HG02885 (cell line): ENCODE data around the gene SHLD2.
"Not testable (repeated sequence)": the region's sequence is repeated elsewhere in the genome, so short reads cannot be mapped to it uniquely, and the experiment has no call there.

Experiments used
- ATAC-seq: cut with Tn5 transposase; IDR thresholded peaks from one replicate; pipeline ENCODE4 v1.9.1; 2021; ENCODE audit warnings: mild to moderate bottlenecking; ENCODE audit not compliant: unreplicated experiment, poor library complexity

SHLD2 gene

GRCh38 chr10:87133936-87134335 lies 38.9 kb downstream of the SHLD2 start:
- ATAC-seq: not testable (repeated sequence)

GRCh38 chr10:87134440-87134839 lies 39.4 kb downstream of the SHLD2 start:
- ATAC-seq: not testable (repeated sequence)

- not testable (repeated sequence) for ATAC-seq
These were observed 42.5 kb downstream of the SHLD2 start for GRCh38 chr10:87137478-87137877.

GRCh38 chr10:87142230-87143108 lies 47.5 kb downstream of the SHLD2 start:
- not testable (repeated sequence) for ATAC-seq

GRCh38 chr10:87143109-87143418 lies 48.1 kb downstream of the SHLD2 start:
- ATAC-seq: not testable (repeated sequence)

- not testable (repeated sequence) for ATAC-seq
These were observed 50.6 kb downstream of the SHLD2 start for GRCh38 chr10:87145598-87145997.

GRCh38 chr10:87149020-87149609 lies 54.1 kb downstream of the SHLD2 start:
- not testable (repeated sequence) for ATAC-seq

- not testable (repeated sequence) for ATAC-seq
These were observed 56.5 kb downstream of the SHLD2 start for GRCh38 chr10:87151516-87151915.

GRCh38 chr10:87156841-87157240 lies 61.8 kb downstream of the SHLD2 start:
- not testable (repeated sequence) for ATAC-seq

GRCh38 chr10:87157821-87158220 lies 62.8 kb downstream of the SHLD2 start:
- ATAC-seq: not testable (repeated sequence)

GRCh38 chr10:87162703-87163293 lies 67.8 kb downstream of the SHLD2 start:
- ATAC-seq: not testable (repeated sequence)

- ATAC-seq: not testable (repeated sequence)
These were observed 68.4 kb downstream of the SHLD2 start for GRCh38 chr10:87163414-87163813.

- ATAC-seq: not testable (repeated sequence)
These were observed 74.9 kb downstream of the SHLD2 start for GRCh38 chr10:87169857-87170256.

GRCh38 chr10:87170705-87171104 lies 75.7 kb downstream of the SHLD2 start:
- not testable (repeated sequence) for ATAC-seq

- ATAC-seq: not testable (repeated sequence)
These were observed 76.7 kb downstream of the SHLD2 start for GRCh38 chr10:87171670-87172069.

- ATAC-seq: not testable (repeated sequence)
These were observed 77.2 kb downstream of the SHLD2 start for GRCh38 chr10:87172178-87172577.

- ATAC-seq: not testable (repeated sequence)
These were observed 82.6 kb downstream of the SHLD2 start for GRCh38 chr10:87177587-87177986.

- ATAC-seq: not testable (repeated sequence)
These were observed 89.4 kb downstream of the SHLD2 start for GRCh38 chr10:87184421-87184820.

- not testable (repeated sequence) for ATAC-seq
These were observed 91.0 kb downstream of the SHLD2 start for GRCh38 chr10:87186016-87186415.

- ATAC-seq: not testable (repeated sequence)
These were observed 92.6 kb downstream of the SHLD2 start for GRCh38 chr10:87187573-87187972.

GRCh38 chr10:87191841-87192240 lies 96.8 kb downstream of the SHLD2 start:
- ATAC-seq: not testable (repeated sequence)
